ENCODE results near the gene CST9L.

Gene CST9L

DNA sequence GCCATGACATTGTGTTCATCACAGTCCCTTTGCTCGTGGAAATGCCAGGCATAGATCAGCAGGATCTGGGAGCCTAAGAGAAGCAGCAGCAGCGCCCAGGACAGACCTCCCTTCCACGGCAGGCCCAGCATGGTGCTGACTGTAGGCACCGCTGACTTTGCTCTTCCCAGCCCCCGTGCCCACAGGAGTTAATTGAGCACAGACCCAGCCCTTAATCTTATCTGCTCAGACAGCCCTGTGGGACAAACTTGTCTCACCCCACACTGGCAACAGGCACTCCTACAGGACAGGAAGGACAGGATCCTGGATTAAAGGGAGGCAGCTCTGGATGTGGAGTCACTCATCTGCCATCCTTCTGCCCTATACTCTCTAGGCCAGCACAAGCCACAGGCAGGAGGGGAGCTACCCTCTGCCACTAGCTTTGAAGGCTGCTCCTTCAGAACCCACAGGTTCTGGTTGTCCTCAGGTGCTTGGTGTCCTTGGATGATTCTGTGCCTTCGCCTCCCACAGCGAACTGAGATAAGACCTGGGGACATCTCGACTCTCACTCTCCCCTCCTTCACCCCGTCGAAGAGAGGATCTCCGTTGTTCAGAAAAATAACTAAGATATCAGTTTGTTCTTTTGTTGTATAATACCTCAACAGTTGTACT lies at the start of gene CST9L:
Gene CST9L (minus strand): TSS at position 165 of the 651 bp plus-strand sequence. CDS start 34 bp downstream, at position 131.
- DNase-seq (ENCODE audit: low spot score) (no peak), FAIRE-seq (no peak)

GRCh38 chr20:23614163-23614562 lies 45.9 kb upstream of the CST9L start:
- DNase-seq (ENCODE audit: low spot score) (no peak), FAIRE-seq (no peak)

GRCh38 chr20:23613676-23614075 lies 45.4 kb upstream of the CST9L start:
- FAIRE-seq (no peak), DNase-seq (ENCODE audit: low spot score) (no peak)

DNA sequence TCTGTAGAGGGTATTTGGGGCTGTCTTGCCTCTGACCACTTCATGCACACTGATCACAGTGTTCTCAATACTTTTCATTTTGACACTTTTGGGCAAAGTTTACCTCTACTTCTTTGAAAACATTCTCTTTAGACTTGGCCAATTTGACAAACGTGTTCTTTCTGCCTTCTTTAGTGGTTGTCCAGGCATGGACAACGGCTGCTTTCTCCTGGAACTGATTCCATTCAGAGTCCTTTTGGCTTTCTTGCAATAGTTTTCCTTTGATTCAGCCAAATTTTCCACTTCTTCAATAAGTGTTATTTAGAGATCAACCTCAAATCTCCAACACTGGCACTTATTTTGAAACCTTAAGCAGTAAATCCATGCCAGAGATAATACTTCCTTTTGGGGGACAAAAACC lies 44.1 kb upstream of the CST9L start:
- no peak for FAIRE-seq

GRCh38 chr20:23609486-23610109 lies 41.3 kb upstream of the CST9L start:
- FAIRE-seq (no peak), DNase-seq (ENCODE audit: low spot score) (no peak)

More for the DNA sequence above, 44.1 kb upstream of the CST9L start:
- DNase-seq (ENCODE audit: low spot score) = no peak

DNA sequence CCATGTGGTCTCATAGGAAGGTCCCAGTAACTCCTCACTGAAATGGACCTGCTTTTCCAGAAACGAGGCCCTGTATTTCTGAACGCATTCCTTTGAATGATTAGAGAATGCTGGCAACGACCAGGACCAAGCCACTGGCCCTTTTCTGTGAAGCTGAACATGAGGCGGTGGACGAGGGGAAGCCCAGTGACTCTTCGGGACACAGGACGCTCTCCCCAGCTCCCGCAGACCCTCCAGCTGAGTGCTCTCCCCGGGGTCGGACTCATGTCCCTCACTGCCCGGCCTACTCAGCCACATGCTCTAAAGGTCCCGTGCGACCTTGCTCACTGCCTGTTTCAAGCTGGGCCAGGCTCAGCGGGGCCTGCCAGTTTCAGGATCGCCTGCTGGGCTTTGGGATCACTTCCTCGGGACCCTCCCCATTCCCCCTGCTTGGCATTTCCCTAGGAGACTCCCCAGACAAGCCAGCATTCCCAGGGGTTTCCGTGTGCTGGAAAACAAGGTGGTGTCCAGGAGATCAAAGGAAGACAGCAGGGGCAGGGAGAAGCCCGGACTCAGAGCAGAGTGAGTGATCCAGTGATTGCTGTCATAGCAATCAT lies 40.1 kb upstream of the CST9L start:
- FAIRE-seq (no peak), DNase-seq (ENCODE audit: low spot score) (no peak)

DNA sequence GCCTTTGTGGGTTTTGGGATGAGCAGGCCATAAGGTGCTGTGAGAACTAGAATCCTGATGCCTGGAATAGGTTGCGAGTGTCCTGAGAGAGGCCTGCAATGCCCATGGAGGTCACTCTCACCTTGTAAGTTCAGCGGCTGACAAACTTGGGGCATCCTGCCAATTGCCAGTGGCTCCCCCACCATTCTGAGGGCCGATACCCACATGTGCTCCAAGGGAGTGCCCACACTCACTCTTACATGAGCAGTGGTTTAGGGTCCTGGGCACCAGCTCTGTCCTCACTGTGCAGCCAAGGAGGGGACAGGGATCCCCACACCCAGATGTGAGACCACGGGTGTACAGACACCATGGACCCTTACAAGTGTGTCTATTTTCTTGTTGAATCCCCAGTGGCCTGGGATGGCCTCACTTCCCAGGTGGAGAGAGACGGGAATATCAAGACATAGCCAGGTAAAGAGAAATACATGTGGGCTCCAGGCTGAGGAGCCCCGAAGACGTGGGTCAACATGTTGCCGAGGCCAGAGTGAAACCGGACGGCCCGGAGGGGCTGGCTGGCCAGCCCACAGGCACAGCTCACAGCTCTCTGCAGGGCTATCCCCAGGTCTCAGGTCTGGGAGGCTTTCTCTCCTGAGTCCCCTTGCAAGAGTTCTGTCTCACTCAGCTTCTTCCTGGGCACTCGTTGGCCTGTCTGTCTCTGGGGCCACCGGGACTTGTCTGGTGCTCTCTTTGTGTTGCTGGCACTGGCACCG lies 39.4 kb upstream of the CST9L start:
- no peak for FAIRE-seq

DNA sequence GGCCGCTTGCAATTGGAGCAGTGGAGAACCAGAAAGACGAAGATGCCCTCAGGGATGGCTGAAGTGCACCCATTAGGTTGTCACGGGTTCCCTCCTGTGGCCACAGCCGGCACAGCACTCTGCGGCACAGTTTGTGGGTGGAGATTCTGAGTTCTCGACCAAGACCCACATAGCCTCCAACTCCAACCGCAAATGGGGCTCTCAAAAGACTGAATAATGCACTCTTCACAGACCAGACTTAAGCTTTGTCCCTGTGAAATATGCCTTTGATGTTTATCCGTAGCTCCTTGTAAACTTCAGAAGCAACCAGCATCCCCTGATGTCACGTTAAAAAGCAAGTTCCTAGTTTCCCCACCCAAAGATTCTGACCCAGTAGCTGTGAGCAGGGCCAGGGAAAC lies 38.4 kb upstream of the CST9L start:
- FAIRE-seq (no peak), DNase-seq (ENCODE audit: low spot score) (peak; percentile 34)

More for the DNA sequence above, 39.4 kb upstream of the CST9L start:
- DNase-seq (ENCODE audit: low spot score) = no peak

- no peak for DNase-seq (ENCODE audit: low spot score)
- FAIRE-seq = no peak
These were observed 37.8 kb upstream of the CST9L start, which contains the start of gene CST9 for GRCh38 chr20:23605867-23606651. Gene CST9, minus strand, starts transcription at chr20:23605917. Its CDS starts 53 bp downstream, at chr20:23605864.

DNA sequence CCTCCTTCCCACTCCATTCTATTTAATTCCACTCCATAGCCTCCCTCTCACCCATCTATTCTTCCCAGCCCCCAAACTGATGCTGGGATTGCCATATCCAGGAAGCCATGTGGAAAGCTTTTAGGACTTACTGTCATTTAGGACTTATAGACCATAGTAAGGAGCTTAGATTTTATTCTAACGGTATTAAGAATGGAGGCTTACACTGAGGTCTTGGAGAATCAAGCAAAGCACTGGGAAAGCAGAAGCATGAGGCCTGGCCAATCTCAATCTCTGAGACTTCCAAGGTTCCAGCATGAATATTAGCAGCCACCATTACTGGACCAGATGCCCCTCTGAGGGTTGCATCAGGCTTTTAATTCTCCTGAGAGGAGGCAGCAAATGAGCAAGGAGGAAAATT lies 36.0 kb upstream of the CST9L start:
- no peak for DNase-seq (ENCODE audit: low spot score)

DNA sequence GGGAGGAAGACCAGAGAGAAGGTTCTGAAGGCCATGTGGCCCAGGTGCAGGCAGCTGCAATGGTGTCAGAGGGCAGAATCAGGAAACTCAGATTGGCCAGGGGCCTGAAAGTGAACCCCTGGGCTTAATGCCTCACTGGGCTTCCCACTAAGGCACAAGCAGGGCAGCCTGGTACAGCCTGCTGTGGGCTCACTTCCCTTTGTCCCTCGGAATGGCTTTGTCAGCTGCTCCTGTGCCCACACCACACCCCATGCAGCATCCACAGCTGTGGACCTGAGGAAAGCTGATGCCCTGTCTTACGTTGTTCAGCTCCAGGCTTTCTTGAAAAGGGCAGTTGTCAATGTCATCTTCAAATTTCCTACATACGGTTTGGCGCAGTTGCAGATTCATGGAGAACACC lies 35.0 kb upstream of the CST9L start:
- no peak for DNase-seq (ENCODE audit: low spot score)
- FAIRE-seq = no peak

More for the DNA sequence above, 36.0 kb upstream of the CST9L start:
- no peak for FAIRE-seq

GRCh38 chr20:23602699-23603098 lies 34.4 kb upstream of the CST9L start:
- DNase-seq (ENCODE audit: low spot score) (no peak), FAIRE-seq (no peak)

GRCh38 chr20:23602241-23602640 lies 34.0 kb upstream of the CST9L start:
- DNase-seq (ENCODE audit: low spot score) = no peak
- FAIRE-seq = no peak

DNA sequence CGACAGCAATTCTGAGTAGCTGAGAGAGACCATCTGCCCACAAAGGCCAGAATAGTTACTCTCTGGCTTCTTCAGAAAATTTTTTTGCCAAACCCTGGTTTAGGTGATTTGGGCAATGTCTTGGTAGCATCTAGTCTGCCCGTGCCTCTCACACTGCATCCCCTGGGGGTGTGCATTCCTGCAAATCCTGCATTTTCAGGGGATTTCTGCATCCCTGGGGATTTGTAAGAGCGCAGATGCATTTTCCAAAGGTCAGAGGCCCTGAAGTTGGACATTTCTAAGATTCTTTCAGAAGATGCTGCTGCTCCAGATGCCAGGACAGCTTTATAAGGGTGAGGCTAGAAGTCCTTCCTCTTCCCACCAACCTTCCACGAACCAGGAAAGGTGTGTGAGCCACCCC lies 33.4 kb upstream of the CST9L start:
- no peak for DNase-seq (ENCODE audit: low spot score)
- FAIRE-seq = no peak

DNA sequence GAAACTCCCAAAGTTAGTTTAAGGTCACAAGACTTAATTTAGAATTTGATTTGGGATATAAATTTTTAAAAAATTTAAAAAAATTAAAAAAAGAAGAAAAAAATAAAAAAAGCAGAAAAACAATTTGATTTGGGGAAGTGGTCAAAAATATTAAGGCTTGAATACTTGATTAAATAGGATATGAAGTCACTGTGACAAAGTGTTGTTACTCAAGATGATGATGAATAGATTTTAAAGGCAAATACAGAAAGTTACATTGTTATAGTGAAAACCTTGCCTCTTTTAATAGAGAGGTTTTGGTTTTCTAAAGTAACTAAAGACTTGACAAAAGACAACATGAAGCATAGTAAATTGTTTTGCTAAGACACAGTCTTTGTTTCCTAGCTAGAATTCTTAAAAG lies 30.2 kb upstream of the CST9L start:
- DNase-seq (ENCODE audit: low spot score) (no peak), FAIRE-seq (no peak)

DNA sequence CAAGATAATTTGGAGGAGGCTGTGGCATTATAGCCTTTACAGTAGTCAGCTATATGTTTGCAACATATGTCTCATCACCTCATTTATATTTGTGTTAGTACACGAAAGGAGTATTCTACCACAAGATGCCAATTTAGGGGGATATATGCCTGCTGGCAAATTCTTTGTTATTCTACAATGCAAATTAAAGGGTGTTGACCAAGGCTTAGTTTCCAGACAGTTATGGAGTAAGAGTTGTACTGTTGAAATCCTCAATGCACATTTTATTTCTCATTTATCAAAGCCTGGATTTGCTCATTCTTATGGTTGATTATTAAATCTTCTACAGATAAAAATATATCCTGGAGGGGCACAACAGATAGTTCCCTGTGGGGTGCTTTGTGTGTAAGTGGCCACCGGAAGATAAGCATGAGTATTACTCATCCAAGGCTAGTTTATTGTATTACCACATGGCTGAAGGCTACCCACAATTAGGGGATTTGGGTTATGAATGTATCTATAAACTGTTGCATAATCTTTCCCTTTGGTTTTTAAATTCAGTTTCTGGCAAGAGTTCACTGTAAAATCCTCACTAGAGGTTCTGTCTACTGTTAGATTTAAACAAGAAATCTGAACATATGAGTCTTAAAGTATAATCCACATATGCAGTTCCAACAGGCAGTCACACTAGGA lies 28.4 kb upstream of the CST9L start:
- DNase-seq (ENCODE audit: low spot score) (no peak), FAIRE-seq (no peak)

DNA sequence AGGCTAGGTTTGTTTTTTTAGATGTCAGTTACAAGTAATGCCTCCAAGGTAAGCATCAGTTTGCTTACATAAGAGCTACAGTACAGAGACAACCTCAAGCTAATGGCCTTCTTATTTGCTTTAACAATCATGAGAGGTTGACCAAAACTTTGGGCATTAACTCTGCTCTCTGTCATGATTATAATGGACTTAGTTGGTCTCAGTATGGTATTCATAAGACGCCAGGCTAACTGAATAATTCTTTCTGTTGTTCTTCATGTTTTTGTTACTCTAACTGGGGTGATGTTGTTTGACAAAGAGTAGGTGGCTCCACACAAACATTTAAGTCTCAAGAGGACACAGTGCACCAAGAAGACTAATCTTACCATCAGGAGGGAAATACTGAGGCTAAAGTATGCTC lies 27.7 kb upstream of the CST9L start:
- no peak for DNase-seq (ENCODE audit: low spot score)
- no peak for FAIRE-seq

DNA sequence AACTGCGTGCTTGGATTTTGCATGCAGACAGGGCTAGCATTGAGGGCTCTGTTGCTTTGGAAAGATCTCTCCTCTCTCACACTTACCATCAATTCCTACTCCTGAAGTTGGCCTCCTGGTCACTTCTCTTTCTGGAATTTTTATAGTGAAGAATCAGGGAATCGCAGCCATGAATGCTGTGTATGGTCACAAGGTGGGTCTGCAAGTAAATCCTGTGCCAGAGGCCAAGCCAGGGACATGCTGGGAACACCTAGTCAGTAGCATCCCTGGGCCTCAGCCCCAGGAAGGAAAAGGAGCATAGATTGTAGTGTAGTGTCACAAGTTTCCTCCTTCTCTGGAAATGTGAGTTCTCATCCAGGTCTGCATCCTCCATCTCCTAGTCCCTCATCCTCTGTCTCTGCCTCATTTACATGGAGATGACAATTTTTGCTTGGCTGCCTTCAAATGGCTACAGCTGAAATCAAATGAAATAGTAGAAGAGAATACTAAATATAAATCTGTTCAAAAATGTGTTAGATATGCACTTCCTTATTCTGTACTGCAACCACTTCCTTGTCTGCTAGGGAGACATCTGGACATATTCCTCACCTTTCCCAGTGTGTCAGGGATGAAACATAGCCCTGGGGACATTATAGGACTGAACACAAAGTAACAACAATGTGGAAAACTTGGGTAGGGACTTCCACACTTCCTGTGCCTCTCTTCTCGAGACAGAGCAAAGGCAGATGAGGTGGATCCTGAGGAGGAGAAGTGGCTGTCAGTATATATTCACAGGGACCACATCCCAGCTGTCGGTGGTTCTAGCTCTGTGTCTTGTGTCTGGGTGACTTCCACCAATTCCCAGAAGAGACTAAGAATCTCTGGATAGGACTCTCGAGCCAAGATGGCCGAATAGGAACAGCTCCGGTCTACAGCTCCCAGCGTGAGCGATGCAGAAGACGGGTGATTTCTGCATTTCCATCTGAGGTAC lies 20.4 kb upstream of the CST9L start:
- DNase-seq (ENCODE audit: low spot score) = no peak
- no peak for FAIRE-seq

DNA sequence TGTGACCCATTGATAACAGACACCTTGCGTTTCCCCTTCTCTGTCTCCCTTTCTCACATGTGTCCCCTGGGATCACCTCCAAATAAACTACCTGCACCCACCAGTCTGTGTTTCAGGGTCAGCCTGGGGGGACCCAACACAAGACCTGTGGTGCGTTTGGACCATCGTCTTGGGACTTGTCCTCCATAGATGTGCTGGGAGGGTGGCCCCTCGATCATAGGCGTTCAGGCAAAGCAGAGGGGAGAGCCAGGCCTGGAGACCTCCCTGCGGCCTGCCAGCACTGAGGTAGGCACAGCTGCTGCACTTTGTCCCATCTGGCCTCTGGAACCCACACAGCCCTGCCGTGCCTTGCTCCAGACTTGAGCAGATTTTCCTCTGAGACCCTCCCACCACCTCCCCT lies 19.3 kb upstream of the CST9L start:
- FAIRE-seq (no peak), DNase-seq (ENCODE audit: low spot score) (no peak)
